BJ (cell line): Measurements from ENCODE around the gene ATP1A2. TPM values are rescaled to one million over a fixed set of nuclear protein-coding genes. Genes with fewer than 3 reads are reported as not detected.

Source experiments
- polyA plus RNA-seq: library from polyadenylated mRNA; depleted of rRNA; stranded (reverse); fragments of >200 nt; gene quantifications from 2 replicates; pipeline ENCODE4 v1.2.3, GENCODE V29; 2011; rRNA removed

Gene ATP1A2
- polyA plus RNA-seq, 1 experiment = 1.1 TPM

Other genes with a start within 250 kb of the ATP1A2 start
- 0.56 TPM in 2 replicates for gene CFAP45, start 215.6 kb upstream of the ATP1A2 start, polyA plus RNA-seq
- 628 and 745 TPM in 2 replicates for gene TAGLN2, start 190.3 kb upstream of the ATP1A2 start, polyA plus RNA-seq
- gene IGSF9, start 170.1 kb upstream of the ATP1A2 start, polyA plus RNA-seq = not detected in 2 replicates
- gene SLAMF9, start 161.5 kb upstream of the ATP1A2 start, polyA plus RNA-seq = not detected in 2 replicates
- gene PIGM, start 83.8 kb upstream of the ATP1A2 start, polyA plus RNA-seq = 3.5 and 4.8 TPM in 2 replicates
- gene KCNJ10, start 45.6 kb upstream of the ATP1A2 start, polyA plus RNA-seq = not detected in 2 replicates
- not detected in 2 replicates for gene KCNJ9, start 34.2 kb upstream of the ATP1A2 start, polyA plus RNA-seq
- gene IGSF8, start 17.1 kb upstream of the ATP1A2 start, polyA plus RNA-seq = 17.4 and 29.7 TPM in 2 replicates
- not detected in 2 replicates for gene ATP1A4, start 35.8 kb downstream of the ATP1A2 start, polyA plus RNA-seq
- 1.4 and 1.5 TPM in 2 replicates for gene CASQ1, start 74.8 kb downstream of the ATP1A2 start, polyA plus RNA-seq
- gene PEA15, start 89.6 kb downstream of the ATP1A2 start, polyA plus RNA-seq = 937 and 1,035 TPM in 2 replicates
- gene DCAF8, start 146.8 kb downstream of the ATP1A2 start, polyA plus RNA-seq = 84.0 and 87.3 TPM in 2 replicates
- gene PEX19, start 169.4 kb downstream of the ATP1A2 start, polyA plus RNA-seq = 52.6 and 69.1 TPM in 2 replicates
- 267 and 304 TPM in 2 replicates for gene COPA, start 227.5 kb downstream of the ATP1A2 start, polyA plus RNA-seq
- gene NCSTN, start 227.6 kb downstream of the ATP1A2 start, polyA plus RNA-seq = 214 and 260 TPM in 2 replicates